ENCODE results near the gene GRM4. TPM values are rescaled to one million over a fixed set of nuclear protein-coding genes. Genes with fewer than 3 reads are reported as not detected.
"Not testable (repeated sequence)": the region's sequence is repeated elsewhere in the genome, so short reads cannot be mapped to it uniquely, and the experiment has no call there.

GRM4 gene
- total RNA-seq, 1 donor from 2014 or later, result not detected

GRCh38 chr6:34022873-34023255 is 123.0 kb downstream of the GRM4 start:
- no peak for DNase-seq (ENCODE audit: low spot score)

- no peak for DNase-seq (ENCODE audit: low spot score)
Observed at GRCh38 chr6:34022250-34022872, 123.5 kb downstream of the GRM4 start.

- DNase-seq (ENCODE audit: low spot score), result no peak
Observed at GRCh38 chr6:34021554-34022190, 124.2 kb downstream of the GRM4 start.

DNA sequence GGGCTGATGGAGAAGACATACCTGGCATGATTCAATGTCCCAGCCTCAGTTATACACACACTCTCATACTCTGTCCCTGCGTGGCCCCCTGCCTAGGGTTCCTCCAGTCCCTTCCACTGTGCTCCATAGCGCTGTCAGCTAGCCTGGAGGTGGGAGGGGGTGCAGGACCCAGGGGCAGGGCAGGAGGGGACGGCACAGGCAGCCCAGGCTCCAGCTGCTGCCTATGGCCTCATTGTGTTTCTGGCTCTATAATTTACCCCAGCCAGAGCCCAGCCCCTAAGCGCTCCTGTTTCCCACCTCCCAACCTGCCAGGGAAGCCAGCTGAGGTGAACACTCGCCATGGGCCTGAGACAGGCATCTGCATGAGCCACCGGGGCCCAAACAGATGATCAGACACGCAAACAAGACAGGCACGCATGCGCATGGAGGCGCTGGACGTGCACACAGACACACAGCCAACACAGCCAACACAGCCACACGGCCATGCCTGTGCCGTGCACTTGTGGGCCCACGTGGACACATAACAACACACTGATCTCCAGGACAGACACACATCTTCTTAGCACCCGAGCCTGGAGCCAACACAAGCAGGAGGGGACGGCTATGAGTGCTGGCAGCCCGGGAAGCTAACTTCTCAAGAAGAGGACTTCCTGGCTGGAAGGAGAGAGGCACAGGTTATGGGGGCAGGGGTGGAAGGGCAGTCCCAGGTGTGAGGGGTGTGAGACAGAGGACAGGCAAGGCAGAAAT is 124.9 kb downstream of the GRM4 start:
- DNase-seq (ENCODE audit: low spot score), result no peak

DNA sequence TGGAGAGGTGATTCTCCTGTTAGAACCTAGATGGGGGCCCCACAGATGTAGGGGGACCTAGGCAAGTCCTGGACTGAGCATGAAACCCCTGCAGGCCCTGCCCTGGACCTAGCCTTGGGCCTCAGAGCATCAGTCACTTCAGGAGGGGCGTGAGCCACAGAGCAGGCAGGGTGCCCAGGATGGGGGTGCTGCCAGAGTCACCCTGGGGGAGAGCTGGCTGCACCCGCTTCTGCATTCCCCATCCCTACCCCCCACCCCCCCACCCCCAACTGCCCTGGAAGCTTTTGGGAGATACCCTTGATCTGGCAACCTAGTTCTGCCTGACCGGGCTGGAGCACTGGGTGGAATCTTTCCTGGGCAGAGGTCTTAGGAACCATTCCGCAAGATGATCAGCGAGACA is 125.6 kb downstream of the GRM4 start:
- no peak for DNase-seq (ENCODE audit: low spot score)

DNA sequence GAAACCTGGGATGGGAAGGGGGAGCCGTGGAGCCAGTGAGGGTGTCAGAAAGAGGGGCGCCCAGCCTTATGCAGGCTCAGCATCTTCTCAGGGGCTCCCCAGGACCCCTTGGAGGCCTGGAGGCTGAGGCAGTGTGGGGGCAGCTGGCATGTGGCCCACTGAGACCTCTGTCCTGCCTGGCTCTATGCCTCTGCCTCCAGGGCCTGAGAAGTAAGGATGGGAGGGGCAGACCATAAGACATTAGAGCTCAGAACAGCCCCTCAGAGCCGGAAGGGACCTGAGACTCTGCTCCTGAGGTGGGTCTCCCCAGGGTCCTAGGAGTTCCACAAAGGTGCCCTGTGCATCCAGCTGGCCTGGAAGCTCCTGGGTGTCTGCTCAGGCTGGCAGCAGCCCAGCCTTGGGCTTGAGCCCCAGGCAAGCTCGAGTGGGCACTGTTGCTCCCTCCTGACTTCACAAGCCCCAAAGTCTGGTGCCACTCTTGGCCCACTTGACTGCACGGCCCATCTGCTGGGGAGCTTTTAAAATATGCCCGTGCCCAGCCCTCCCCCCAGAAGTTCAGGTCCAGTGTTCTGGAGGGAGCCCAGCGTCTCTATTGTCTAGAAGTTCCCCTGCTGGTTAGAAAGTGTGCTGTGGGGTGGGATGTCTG is 126.8 kb downstream of the GRM4 start:
- DNase-seq (ENCODE audit: low spot score), result no peak

DNA sequence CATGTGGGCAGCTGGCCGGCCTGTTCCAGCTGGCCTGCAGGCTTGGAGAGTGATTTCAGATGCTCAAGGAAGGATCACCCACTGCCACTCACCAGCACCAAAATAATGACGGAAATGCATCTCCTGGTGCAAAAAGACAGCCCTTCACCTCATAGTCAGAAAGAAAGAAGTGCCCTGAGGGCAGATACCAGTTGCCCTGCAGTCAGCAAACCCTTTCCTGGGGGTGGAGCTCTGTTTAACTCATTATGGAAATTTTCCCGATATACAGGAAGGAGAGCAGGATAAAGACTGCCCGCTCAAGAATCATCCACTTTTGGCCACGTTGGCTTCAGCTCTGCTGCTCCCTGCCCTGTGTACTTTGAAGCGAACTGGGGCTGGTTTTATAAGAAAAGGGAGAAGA is 127.9 kb downstream of the GRM4 start:
- no peak for DNase-seq (ENCODE audit: low spot score)

DNA sequence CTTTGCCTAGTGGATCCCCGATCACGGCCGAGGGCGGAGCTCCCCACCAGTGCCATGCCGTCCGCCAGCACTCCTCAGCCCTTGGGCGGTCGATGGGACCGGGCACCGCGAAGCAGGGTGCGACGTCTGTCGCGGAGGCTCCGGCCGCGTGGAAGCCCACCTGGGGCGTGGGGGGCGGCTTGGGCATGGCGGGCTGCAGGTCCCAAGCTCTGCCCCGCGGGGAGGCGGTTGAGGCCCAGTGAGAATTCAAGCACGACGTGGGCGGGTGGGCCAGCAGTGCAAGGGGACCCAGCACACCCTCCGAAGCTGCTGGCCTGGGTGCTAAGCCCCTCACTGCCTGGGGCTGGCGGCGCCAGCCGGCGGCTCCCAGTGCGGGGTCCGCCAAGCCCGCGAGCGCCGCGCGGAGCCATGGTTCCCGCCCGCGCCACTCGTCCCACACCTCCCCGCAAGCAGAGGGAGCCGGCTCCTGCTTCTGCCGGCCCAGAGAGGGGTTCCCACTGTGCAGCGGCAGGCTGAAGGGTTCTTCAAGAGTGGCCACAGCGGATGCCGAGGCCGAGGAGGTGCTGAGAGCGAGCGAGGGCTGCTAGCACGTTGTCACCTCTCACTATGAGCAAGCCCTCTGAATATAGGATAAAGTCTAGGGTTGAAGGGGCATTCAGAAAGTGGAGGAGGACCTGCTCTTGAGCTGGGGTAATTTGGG is 128.6 kb downstream of the GRM4 start:
- DNase-seq (ENCODE audit: low spot score), result no peak

GRCh38 chr6:34016573-34016972 is 129.3 kb downstream of the GRM4 start:
- DNase-seq (ENCODE audit: low spot score), result not testable (repeated sequence)

DNA sequence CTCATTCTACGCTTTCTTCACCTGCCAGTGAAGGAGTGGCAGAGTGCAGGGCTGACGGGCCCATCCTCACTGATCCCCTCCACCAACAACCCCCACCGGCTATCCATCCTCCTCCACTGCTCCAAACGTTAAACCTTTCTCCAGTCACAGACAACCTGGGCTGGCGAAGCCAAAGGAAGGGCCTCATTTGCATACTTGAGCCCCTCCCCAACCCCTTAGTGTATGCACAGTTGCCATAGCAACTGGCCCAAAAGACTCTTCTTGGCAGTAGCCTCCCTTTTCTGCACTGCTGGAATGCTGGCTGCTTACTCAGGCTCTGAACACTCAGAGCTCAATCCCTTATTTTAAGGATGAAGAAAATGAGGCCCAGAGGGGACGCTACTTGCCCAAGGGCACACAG is 130.3 kb downstream of the GRM4 start:
- no peak for DNase-seq (ENCODE audit: low spot score)

GRCh38 chr6:34011264-34011663 is 134.6 kb downstream of the GRM4 start:
- DNase-seq (ENCODE audit: low spot score), result no peak

DNA sequence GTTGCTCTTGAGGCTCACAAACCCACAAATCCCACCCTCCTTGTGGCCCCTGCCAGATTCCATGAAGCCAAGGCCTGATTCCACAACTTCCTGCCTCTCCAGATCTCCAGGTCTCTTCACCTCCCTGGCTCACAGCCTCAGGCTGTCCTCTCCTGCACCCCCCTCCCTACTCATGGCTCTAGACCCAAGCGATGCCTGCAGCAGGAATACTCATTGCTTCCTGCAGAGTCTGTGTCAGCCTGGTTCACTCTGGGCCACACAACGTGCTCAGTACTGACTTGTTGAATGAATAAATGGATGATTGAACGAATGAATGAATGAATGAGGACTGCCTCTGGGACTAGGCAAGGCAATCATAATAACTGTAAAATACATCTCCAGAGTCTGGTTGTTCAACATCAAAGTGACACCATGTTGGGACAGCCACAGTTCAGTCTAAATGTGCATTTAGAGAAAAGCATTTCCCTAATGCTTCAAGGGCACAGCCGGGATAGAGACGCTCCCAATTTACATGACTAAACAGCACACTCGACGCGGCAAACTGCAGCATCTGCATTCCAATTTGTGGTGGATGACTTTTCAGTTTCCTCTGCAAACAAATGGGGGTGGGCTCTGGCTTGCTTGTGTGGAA is 139.9 kb downstream of the GRM4 start:
- no peak for DNase-seq (ENCODE audit: low spot score)

- no peak for DNase-seq (ENCODE audit: low spot score)
Observed at GRCh38 chr6:34004706-34005105, 141.2 kb downstream of the GRM4 start.

- no peak for DNase-seq (ENCODE audit: low spot score)
Observed at GRCh38 chr6:34003962-34004361, 141.9 kb downstream of the GRM4 start.

- no peak for DNase-seq (ENCODE audit: low spot score)
Observed at GRCh38 chr6:34001706-34002621, 143.9 kb downstream of the GRM4 start.

DNA sequence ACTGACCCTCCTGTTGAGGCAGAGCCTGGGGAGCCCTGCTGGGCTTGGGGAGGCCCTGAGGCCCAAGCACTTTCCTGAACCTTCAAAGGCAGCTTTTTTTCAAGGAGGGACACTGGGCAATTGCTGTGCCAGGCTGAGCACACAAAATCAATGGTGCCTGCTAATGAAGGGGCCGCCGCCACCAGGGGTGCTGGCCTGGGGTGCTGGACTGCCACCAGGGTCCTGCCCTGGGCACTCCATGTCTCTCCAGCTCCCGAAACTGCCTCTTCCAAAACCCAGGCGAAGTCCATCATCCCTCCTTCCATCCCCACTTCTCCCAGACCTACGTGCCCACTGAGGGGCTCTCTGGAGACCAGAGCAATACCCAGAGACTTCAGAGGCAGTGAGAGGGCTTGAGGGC is 145.6 kb downstream of the GRM4 start:
- no peak for DNase-seq (ENCODE audit: low spot score)

DNA sequence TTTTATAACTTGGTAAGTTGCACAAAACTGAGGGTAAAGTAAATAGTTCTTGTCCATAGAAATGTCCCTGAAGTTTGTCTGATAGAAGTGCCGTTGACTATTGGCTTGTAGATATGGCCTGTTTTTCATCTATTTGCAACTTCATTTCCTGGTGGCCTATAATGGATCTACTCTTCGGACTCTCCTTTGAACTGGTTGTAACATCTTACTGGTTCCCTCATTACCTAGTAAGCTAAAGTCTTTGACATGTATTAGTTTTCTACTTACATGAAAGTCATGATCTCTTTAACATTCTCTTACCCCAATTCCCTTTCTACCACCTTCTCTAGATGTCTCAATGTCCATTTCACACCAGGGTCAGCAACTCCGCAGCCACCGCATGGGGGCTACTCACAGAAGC is 146.3 kb downstream of the GRM4 start:
- DNase-seq (ENCODE audit: low spot score), result no peak

DNA sequence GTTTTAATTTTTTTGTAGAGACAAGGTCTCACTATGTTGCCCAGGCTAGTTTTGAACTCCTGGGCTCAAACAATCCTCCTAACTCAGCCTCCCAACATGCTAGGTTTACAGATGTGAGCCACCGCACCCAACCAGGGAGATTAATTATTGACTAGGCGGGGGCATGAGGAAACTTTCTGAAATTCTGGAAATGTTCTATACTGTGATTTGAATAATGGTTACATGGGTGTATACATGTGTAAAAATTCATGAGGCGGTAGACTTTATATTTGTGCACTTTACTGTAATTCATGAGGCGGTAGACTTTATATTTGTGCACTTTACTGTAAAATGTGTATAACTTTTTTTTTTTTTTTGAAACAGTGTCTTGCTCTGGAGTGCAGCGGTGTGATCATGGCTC is 147.2 kb downstream of the GRM4 start:
- no peak for DNase-seq (ENCODE audit: low spot score)

GRCh38 chr6:33997265-33997664 is 148.6 kb downstream of the GRM4 start:
- DNase-seq (ENCODE audit: low spot score), result no peak

- no peak for DNase-seq (ENCODE audit: low spot score)
Observed at GRCh38 chr6:33996120-33996475, 149.8 kb downstream of the GRM4 start.
